NCI-H1417 treated with DMSO at 0.1 percent for 48 hours (cell line): ENCODE data around the gene EEPD1.

Source experiments
- DNase-seq: peaks from one replicate; lab custom pipeline; 2025; lab: John Stamatoyannopoulos, UW

Gene EEPD1

GRCh38 chr7:36281945-36282717 is 129.1 kb downstream of the EEPD1 start:
- DNase-seq, result no peak

DNA sequence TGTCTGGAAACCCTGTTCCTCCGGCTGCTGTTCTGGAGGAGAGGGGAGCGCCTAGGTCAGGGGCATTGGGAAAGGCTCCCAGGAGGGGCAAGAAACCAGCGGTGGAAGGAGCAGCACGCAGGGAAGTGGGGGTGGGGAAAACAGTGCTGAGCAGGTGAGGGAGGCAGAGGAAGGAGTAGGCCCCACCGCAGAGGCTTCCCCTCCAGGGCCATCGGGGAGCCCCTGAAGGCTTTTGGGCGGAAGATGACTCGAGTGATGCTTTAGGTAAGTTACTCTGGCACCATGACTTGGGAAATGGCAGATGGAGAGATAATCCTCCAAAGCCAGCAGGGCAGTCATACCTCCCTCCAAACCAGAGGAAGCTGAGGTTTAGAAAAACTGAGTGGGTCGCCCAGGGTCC is 130.1 kb downstream of the EEPD1 start:
- no peak for DNase-seq

DNA sequence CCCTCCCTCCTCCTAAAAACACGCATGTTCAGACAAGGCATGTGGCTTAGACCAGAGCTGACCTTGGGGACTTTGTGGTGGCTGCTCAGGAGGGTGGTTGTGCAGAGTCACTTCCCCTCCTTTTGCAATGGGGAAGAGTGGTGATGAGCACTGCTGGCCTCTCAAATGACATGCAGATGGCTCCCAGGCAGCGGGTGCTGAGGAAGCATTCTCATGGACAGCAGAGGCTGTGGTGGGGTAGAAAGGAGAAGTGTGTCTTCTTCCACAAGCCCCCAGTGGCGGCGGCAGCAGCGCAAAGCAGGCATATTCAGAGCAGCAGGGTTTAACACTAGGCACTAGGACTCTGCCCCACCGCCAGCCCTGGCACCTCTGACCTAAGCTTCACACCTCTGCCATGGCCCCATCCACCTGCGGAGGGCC is 130.7 kb downstream of the EEPD1 start:
- DNase-seq, result no peak

DNA sequence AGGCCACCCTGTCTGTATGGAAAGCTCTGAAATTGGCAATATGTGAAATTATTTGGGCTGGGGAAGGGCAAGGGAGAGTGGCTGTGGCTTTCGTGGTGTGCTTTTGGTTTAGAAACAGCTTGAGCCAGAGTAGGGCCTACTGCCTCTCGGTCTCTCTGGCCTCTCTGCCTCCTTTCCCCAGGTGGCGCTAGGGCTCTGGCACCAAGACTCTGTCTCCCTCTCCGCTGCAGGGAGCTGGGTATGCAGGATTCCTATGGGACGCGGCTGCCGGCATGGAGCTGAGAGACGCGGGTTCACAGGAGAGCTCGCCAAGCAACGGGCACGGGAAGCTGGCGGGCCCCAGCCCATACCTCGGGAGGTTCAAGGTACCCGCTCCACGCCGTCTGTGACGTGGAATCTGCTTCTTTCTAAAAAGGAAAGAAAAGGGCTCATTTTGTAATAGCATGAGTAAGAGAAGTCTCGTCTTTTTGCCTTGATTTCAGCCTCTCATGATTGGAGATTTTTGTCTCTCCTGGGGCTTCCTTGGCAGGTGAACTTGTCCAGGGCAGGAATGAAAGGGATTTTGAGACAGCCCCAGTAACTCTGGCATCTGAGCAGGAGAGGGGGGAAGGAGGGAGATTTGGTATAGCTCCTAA is 131.5 kb downstream of the EEPD1 start:
- no peak for DNase-seq

DNA sequence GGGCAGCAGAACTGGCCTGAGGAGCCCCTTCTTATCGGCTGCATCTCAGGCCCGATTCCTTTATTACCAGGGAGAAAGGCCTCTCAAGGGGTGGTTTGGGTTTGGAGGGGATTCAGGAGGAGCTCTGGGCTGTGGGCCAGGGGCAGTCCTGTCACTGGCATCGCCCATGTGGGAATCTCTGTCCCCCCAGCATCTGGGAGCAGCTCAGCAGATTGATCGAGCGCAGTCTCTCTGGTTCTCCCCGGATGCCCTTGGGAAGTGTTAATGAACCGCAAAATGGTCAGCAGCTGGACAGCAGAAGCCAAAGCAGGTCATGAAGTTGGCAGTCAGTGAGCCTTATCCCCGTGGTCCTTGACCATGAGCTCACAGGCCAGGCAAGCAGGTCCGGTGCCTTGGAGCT is 132.2 kb downstream of the EEPD1 start:
- DNase-seq, result no peak

GRCh38 chr7:36286226-36286625 is 133.2 kb downstream of the EEPD1 start:
- DNase-seq, result no peak

DNA sequence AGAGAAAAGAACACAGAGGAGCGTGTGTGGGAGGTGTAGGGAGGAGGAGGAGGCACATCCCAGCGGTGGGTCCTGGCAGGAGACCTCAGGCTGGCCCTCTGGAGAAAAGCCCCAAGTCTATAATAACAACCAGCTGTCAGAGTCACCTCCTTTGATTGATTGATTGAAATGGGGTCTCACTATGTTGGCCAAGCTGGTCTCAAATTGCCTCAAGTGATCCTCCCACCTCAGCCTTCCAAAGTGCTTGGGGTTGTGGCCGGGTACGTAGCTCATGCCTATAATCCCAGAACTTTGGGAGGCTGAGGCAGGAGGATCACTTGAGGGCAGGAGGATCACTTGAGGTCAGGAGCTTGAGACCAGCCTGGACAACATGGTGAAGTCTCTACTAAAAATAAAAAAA is 133.6 kb downstream of the EEPD1 start:
- no peak for DNase-seq

DNA sequence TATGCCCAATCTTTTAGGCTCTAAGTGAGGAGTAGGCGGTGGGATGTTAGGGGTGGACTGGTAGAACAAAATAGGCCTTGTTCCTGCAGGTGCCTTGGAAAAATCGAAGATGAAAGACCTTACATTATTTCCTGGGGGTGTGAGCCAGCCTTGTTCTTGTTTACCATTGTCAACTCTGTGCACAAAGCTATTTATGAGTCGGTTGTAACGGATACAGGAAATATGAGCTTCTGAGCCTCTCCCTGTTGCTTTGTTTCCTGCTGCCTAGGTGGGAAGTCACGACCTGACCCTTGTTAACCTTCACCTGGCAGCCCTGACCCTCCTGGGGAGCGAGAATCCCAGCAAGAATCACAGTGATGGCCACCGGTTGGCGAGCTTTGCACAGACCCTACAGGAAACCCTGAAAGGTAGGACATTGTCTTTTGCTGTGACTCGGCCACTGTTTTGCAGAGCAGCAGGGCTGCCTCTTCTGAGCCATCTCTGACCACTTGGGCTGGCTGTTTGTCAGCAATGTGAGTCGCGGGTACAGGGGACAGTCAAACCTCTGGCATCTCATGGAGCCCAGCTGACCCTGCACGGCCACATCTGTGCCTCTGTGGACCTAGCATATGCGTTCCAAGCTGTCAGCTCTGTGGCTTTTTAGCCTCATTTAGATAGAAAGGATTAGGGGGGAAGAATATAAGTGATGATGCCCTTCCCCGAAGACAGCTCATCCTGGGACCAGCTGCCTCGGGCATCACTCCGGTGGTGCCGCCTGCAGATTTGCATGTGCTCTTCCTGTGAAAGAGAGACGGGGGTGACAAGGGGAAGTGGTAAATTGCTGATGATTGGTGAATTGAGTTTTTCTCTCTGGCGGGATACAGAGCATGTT is 134.6 kb downstream of the EEPD1 start:
- DNase-seq, result no peak

DNA sequence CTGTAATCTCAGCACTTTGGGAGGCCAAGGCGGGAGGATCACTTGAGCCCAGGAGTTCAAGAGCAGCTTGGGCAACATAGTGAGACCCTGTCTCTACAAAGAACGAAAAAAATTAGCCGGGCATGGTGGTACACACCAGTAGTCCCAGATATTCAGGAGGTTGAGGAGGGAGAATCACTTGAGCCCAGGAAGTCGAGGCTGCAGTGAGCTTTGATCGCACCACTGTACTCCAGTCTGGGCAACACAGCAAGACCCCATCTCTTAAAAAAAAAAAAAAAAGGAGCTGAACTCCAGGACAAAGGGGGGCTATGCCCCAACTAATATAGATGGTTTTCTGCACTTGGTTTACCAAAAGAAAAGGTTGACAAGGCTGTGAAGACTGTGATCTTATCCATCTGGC is 135.4 kb downstream of the EEPD1 start:
- no peak for DNase-seq

DNA sequence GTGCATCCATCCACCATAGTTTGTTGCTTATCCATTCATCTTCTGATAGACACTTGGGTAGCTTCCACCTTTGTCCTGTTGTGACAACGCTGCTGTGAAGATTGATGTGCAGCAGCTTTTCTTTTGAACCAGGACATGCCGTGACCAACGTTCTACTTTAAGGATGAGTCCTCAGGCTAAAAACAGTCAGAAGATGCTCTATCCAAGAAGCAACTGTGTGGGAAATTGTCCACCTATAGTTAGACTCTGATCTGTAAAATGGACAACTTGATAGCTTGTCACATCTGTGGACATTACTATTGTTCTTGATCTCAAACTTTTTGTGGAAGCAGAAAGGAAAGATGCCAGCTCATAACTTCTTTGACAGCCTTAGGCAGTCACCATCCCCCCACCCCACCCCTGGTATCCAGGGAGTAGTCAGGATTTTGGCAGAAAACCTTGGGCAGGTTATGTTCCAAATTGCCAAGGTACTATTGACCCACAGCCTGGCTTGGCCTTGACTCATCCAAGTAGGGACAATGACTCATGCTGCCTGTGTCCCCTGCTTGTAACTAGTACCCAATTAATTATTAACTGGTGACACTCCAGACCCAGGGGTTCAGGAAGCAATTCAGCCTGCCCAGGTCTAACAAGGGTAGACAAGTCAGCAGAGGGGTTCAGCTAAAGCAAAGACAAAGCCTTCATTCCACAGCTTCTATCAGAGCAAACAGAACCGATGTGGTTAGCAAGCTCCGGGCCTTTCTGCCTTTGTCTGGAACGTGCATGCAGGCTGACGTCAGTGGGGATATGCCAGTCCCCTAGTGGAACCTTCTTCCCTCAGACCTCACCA is 137.0 kb downstream of the EEPD1 start:
- no peak for DNase-seq

GRCh38 chr7:36291387-36292316 is 138.6 kb downstream of the EEPD1 start:
- peak; percentile 73 for DNase-seq

GRCh38 chr7:36295090-36295489 is 142.0 kb downstream of the EEPD1 start:
- DNase-seq, result no peak

- DNase-seq, result no peak
Observed at GRCh38 chr7:36296284-36296683, 143.2 kb downstream of the EEPD1 start.

DNA sequence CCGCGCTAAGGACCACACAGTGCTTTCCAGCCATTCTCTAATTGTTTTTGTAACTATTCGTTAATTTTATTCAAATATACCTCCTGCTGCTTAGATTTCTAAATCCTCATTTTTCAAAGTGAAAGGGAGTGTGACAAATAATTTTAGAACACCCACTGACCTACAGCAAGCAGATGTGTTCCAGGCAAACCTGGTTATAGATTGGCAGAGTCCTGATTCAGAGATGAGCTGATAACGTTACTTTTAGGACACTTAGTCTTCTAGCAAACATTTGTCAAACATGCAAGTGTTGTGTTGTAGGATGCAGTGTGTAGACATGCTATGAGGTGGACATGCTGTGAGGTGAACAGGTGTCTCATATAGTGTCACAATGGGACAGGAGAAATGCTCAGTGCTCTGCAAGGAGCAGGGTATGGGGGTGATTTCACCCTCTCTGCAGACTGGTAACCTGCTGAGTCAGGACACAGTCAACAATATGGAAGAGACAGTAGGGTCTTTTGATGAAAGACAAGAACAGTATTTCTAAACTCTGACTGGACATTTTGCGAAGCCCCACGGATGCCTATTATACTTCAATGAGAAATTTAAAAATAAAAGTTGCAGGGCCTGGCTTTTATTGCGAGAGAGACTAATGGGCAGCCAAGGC is 144.4 kb downstream of the EEPD1 start:
- DNase-seq, result no peak

- no peak for DNase-seq
Observed at GRCh38 chr7:36298106-36298505, 145.1 kb downstream of the EEPD1 start.

- no peak for DNase-seq
Observed at GRCh38 chr7:36299223-36299774, 146.2 kb downstream of the EEPD1 start.

- no peak for DNase-seq
Observed at GRCh38 chr7:36299823-36300341, 146.8 kb downstream of the EEPD1 start.

DNA sequence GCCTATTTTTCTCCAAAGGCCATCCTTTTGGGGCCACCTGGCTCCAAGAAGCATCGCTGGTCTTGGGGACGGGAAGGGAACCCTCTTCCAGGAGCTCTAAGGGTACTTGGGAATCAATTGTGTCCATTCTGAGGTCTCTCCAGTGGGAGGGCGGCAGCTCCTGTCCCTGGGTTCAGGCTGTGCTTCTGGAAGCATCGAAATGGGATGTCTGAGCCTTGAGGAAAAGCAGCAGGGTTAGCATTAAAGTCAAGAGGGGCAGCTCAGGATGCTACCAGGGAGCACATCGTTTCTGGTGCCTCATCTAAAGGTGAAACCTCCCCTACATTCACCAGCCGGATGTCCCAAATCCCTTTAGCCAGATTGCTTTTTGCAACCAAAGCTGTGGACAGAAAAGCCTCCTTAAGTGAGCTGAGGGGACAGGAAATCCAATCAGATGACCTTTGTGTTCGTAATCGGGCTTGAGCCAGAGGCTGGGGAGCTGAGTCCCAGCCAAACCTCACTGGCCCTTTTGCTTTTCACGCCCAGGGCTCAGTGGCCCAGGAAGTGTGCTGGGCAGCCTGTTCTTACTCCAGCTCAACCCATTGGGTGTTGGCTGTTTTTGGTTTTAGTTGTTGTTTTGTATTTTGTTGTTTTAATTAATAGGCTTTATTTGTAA is 147.8 kb downstream of the EEPD1 start:
- DNase-seq, result no peak
